ENCODE results near the gene STK10. TPM values are rescaled to one million over a fixed set of nuclear protein-coding genes. Genes with fewer than 3 reads are reported as not detected.

STK10 gene
- total and polyA plus RNA-seq, 9 of the 15 experiments (the other 6 are each of a cell fraction or from before 2014, with no cell fraction given): 0.30 to 6.7 (median 2.4) TPM

DNA sequence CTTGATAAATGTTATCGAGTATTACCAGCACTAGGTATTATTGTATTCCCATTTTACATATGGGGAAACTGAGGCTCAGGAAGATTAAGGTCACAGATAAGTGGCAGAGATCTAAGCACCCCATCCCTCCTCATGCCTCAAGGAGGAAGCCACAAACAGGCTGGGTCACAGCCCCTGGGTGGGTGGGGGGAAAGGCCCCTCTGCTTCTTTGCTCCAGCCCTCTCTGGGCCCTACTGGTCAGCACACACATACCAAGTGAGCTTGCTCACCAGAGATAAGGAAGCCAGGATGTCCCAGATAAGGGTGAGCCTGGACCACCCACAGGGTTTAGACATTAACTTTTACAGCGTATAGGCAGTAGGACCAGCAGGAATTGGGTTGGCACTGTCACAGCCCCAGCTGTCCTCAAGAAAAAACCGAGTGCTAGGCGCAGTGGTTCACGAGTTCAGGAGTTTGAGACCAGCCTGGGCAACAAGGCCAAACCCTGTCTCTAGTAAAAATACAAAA is 45.3 kb downstream of the STK10 start (continued):
- TF ChIP-seq GABPA (tag; conservative IDR thresholded peaks at IDR 0.05; ENCODE audit: low read depth): no peak
- TF ChIP-seq ZNF445 (CRISPR knock-in tag; IDR thresholded peaks at IDR 0.05; ENCODE audit: low read depth): no peak
- peak; percentile 59; the same call in 1 of the 2 replicates for TF ChIP-seq NCOA1 (IDR thresholded peaks at IDR 0.05; ENCODE audit: low read depth)
- TF ChIP-seq SFPQ (IDR thresholded peaks at IDR 0.05; ENCODE audit: low read depth, low read length): no peak
- TF ChIP-seq E2F5 (CRISPR knock-in tag; IDR thresholded peaks at IDR 0.05): no peak
- TF ChIP-seq, protein P1, sequence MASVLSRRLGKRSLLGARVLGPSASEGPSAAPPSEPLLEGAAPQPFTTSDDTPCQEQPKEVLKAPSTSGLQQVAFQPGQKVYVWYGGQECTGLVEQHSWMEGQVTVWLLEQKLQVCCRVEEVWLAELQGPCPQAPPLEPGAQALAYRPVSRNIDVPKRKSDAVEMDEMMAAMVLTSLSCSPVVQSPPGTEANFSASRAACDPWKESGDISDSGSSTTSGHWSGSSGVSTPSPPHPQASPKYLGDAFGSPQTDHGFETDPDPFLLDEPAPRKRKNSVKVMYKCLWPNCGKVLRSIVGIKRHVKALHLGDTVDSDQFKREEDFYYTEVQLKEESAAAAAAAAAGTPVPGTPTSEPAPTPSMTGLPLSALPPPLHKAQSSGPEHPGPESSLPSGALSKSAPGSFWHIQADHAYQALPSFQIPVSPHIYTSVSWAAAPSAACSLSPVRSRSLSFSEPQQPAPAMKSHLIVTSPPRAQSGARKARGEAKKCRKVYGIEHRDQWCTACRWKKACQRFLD (CRISPR knock-in tag; IDR thresholded peaks at IDR 0.05): 0 out of 2 replicates have a peak, but pooled peaks have one; percentile 40
- TF ChIP-seq YBX1 (IDR thresholded peaks at IDR 0.05): no peak
- TF ChIP-seq, protein P2, sequence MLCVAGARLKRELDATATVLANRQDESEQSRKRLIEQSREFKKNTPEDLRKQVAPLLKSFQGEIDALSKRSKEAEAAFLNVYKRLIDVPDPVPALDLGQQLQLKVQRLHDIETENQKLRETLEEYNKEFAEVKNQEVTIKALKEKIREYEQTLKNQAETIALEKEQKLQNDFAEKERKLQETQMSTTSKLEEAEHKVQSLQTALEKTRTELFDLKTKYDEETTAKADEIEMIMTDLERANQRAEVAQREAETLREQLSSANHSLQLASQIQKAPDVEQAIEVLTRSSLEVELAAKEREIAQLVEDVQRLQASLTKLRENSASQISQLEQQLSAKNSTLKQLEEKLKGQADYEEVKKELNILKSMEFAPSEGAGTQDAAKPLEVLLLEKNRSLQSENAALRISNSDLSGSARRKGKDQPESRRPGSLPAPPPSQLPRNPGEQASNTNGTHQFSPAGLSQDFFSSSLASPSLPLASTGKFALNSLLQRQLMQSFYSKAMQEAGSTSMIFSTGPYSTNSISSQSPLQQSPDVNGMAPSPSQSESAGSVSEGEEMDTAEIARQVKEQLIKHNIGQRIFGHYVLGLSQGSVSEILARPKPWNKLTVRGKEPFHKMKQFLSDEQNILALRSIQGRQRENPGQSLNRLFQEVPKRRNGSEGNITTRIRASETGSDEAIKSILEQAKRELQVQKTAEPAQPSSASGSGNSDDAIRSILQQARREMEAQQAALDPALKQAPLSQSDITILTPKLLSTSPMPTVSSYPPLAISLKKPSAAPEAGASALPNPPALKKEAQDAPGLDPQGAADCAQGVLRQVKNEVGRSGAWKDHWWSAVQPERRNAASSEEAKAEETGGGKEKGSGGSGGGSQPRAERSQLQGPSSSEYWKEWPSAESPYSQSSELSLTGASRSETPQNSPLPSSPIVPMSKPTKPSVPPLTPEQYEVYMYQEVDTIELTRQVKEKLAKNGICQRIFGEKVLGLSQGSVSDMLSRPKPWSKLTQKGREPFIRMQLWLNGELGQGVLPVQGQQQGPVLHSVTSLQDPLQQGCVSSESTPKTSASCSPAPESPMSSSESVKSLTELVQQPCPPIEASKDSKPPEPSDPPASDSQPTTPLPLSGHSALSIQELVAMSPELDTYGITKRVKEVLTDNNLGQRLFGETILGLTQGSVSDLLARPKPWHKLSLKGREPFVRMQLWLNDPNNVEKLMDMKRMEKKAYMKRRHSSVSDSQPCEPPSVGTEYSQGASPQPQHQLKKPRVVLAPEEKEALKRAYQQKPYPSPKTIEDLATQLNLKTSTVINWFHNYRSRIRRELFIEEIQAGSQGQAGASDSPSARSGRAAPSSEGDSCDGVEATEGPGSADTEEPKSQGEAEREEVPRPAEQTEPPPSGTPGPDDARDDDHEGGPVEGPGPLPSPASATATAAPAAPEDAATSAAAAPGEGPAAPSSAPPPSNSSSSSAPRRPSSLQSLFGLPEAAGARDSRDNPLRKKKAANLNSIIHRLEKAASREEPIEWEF (CRISPR knock-in tag; IDR thresholded peaks at IDR 0.05): no peak
- TF ChIP-seq MYC (IDR thresholded peaks at IDR 0.05; ENCODE audit: low read depth, low read length): peak; percentile 30; the same call in 1 of the 2 replicates
- TF ChIP-seq MYC (CRISPR knock-in tag; IDR thresholded peaks at IDR 0.05; ENCODE audit: borderline replicate concordance, low read depth): no peak
- TF ChIP-seq POLR2AphosphoS5 (IDR thresholded peaks at IDR 0.05; ENCODE audit: control insufficient read depth, insufficient read depth, low read depth, low read length): peak; percentile 89; the same call in 1 of the 2 replicates
- TF ChIP-seq TAF15 (IDR thresholded peaks at IDR 0.05; ENCODE audit: low read depth, low read length): no peak
- TF ChIP-seq ZNF174 (CRISPR knock-in tag; IDR thresholded peaks at IDR 0.05): no peak
- peak; percentile 97 for TF ChIP-seq TEAD4 (IDR thresholded peaks at IDR 0.05; ENCODE audit: low read length)
- TF ChIP-seq TEAD4 (CRISPR knock-in tag; IDR thresholded peaks at IDR 0.05; ENCODE audit: borderline replicate concordance): no peak
- TF ChIP-seq ZNF184 (CRISPR knock-in tag; IDR thresholded peaks at IDR 0.05): no peak
- no peak for TF ChIP-seq MCM5 (IDR thresholded peaks at IDR 0.05; ENCODE audit: low read depth)
